ENCODE measurements around the gene FLVCR2. TPM values are rescaled to one million over a fixed set of nuclear protein-coding genes. Genes with fewer than 3 reads are reported as not detected.

The FLVCR2 gene
- polyA plus RNA-seq, 3 donors, result 13.2 to 36.6 (median 16.3) TPM

- Mint-ChIP-seq H3K9me3 (peaks cover under 1 to 8% (median 1%) of the 10 kb centered on the region in 7 donors), H3K27ac (peak overlapping the region in 3 of 7 donors; percentile 1 to 22 (median 17)), H3K4me3 (no peak overlapping the region), H3K4me1 (peaks cover 26% of the 10 kb centered on the region), H3K27me3 (ENCODE audit: low read depth in 3 of 3) (peaks cover 0 to 5% (median 1%) of the 10 kb centered on the region in 3 donors), H3K36me3 (peaks cover 15 to 21% of the 10 kb centered on the region in 2 donors)
- Histone ChIP-seq H3K9me3 (replicated peaks in 1 of 2; ENCODE audit: control insufficient read depth in 1 of 2, insufficient read depth in 1 of 2, low read length in 2 of 2) (no peaks in the 10 kb centered on the region), H3K9ac (ENCODE audit: insufficient read depth, low read length, poor library complexity, severe bottlenecking) (no peak overlapping the region), H3K4me1 (ENCODE audit: control insufficient read depth in 1 of 2, insufficient read depth in 2 of 2, low read length in 2 of 2) (peaks cover 25 to 30% of the 10 kb centered on the region in 2 donors), H3K4me2 (replicated peaks; ENCODE audit: extremely low read depth, low read length, poor library complexity, severe bottlenecking) (no peak overlapping the region), H3K27ac (ENCODE audit: low read depth in 1 of 2, low read length in 2 of 2) (no peak overlapping the region), H3K27me3 (ENCODE audit: control insufficient read depth in 2 of 2, insufficient read depth in 2 of 2, low read length in 2 of 2) (no peaks in the 10 kb centered on the region), H3K79me2 (ENCODE audit: insufficient read depth, low read length) (peaks cover 5% of the 10 kb centered on the region), H4K20me1 (ENCODE audit: insufficient read depth, low read length) (peaks cover 3% of the 10 kb centered on the region), H3K4me3 (replicated peaks in 1 of 3; ENCODE audit: low read depth in 2 of 3, low read length in 3 of 3) (no peak overlapping the region), H3K36me3 (replicated peaks in 1 of 2; ENCODE audit: control insufficient read depth in 1 of 2, insufficient read depth in 2 of 2, low read length in 2 of 2) (peaks cover 0 to 2% of the 10 kb centered on the region in 2 donors), H2AFZ (ENCODE audit: insufficient read depth, low read depth, low read length, poor library complexity, severe bottlenecking) (no peak overlapping the region)
- intact Hi-C loops (cut with micrococcal nuclease), result loop anchor here (5.0 kb wide), 1 partner anchor 33 kb away; no protein-coding TSS in a partner anchor
- TF ChIP-seq, protein P1, sequence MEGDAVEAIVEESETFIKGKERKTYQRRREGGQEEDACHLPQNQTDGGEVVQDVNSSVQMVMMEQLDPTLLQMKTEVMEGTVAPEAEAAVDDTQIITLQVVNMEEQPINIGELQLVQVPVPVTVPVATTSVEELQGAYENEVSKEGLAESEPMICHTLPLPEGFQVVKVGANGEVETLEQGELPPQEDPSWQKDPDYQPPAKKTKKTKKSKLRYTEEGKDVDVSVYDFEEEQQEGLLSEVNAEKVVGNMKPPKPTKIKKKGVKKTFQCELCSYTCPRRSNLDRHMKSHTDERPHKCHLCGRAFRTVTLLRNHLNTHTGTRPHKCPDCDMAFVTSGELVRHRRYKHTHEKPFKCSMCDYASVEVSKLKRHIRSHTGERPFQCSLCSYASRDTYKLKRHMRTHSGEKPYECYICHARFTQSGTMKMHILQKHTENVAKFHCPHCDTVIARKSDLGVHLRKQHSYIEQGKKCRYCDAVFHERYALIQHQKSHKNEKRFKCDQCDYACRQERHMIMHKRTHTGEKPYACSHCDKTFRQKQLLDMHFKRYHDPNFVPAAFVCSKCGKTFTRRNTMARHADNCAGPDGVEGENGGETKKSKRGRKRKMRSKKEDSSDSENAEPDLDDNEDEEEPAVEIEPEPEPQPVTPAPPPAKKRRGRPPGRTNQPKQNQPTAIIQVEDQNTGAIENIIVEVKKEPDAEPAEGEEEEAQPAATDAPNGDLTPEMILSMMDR (IDR thresholded peaks at IDR 0.05), result no peak
- no CpG with 5 or more reads among the region's 1 CpG for WGBS (ENCODE audit: insufficient coverage)
- DNase-seq, result no peak
Measured at GRCh38 chr14:75619548-75619947, 41.1 kb downstream of the FLVCR2 start.

- Mint-ChIP-seq H3K4me3 (no peak overlapping the region), H3K27me3 (ENCODE audit: low read depth in 3 of 3) (no peaks in the 10 kb centered on the region), H3K36me3 (peaks cover 27 to 51% of the 10 kb centered on the region in 2 donors), H3K27ac (no peak overlapping the region), H3K9me3 (no peaks in the 10 kb centered on the region), H3K4me1 (peaks cover 4% of the 10 kb centered on the region)
- peaks cover 0 to 11% of the 10 kb centered on the region in 2 donors for H3K36me3 ChIP-seq (replicated peaks in 1 of 2; ENCODE audit: control insufficient read depth in 1 of 2, insufficient read depth in 2 of 2, low read length in 2 of 2)
- no peak overlapping the region for H3K9ac ChIP-seq (ENCODE audit: insufficient read depth, low read length, poor library complexity, severe bottlenecking)
- no peaks in the 10 kb centered on the region for H3K79me2 ChIP-seq (ENCODE audit: insufficient read depth, low read length)
- no CpG with 5 or more reads among the region's 3 CpGs for WGBS (ENCODE audit: insufficient coverage)
- no peaks in the 10 kb centered on the region for H3K27me3 ChIP-seq (ENCODE audit: control insufficient read depth in 2 of 2, insufficient read depth in 2 of 2, low read length in 2 of 2)
- H3K27ac ChIP-seq (ENCODE audit: low read depth in 1 of 2, low read length in 2 of 2), result no peak overlapping the region
- H3K4me3 ChIP-seq (replicated peaks in 1 of 3; ENCODE audit: low read depth in 2 of 3, low read length in 3 of 3), result no peak overlapping the region
- peaks cover 15% of the 10 kb centered on the region for H4K20me1 ChIP-seq (ENCODE audit: insufficient read depth, low read length)
- no peak overlapping the region for H2AFZ ChIP-seq (ENCODE audit: insufficient read depth, low read depth, low read length, poor library complexity, severe bottlenecking)
- TF ChIP-seq, protein P1 (IDR thresholded peaks at IDR 0.05), result no peak
- no peaks in the 10 kb centered on the region for H3K9me3 ChIP-seq (replicated peaks in 1 of 2; ENCODE audit: control insufficient read depth in 1 of 2, insufficient read depth in 1 of 2, low read length in 2 of 2)
- intact Hi-C loops (cut with micrococcal nuclease), result no loop called here
- no peak overlapping the region for H3K4me2 ChIP-seq (replicated peaks; ENCODE audit: extremely low read depth, low read length, poor library complexity, severe bottlenecking)
- no peaks in the 10 kb centered on the region for H3K4me1 ChIP-seq (ENCODE audit: control insufficient read depth in 1 of 2, insufficient read depth in 2 of 2, low read length in 2 of 2)
- no peak for DNase-seq
Measured at GRCh38 chr14:75625034-75625433, 46.6 kb downstream of the FLVCR2 start.

Data from CD14-positive monocyte (primary cell).